Measurements from ENCODE around the gene VAV2. TPM values are rescaled to one million over a fixed set of nuclear protein-coding genes. Genes with fewer than 3 reads are reported as not detected.
"Not testable (repeated sequence)": the region's sequence is repeated elsewhere in the genome, so short reads cannot be mapped to it uniquely, and the experiment has no call there.

Gene VAV2
- total RNA-seq, 1 experiment from 2014 or later = 28.0 TPM

- H3K36me3 ChIP-seq = peaks cover 81% of the 10 kb centered on the region
These were observed 220.3 kb downstream of the VAV2 start for GRCh38 chr9:133771486-133772482.

DNA sequence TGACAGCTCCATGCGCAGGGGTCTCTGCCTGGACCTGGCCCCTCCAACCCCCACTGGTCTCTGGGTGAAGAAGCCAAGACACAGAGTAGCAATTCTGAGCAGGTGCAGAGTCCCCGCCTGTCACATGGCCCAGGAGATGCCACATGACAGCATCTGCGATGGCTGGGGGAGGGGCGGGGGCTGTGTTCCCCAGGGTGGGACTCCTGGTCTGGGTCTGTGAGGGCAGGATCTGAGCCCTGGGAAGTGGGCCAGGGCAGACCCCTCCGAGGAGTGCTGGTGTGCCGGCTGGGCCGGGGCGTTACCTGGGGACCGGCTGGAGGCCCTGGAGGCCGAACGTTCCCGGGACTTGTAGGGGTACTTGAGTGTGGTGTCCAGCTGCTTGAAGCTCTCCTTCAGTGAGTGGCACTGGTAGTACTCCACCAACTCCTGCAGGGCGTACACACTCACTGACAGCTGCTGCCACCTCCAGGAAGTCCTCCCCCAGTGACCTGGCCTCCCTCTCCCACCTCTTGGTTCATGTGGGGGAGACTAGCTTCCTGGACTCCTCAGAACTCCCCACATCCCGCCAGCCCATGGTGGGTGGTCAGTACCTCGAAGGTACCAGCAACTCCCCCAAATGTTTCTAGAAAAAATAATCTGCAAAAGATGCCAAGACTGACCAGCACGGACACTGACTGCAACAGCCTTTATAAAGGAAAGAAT is 221.9 kb downstream of the VAV2 start:
- peaks cover 78% of the 10 kb centered on the region for H3K36me3 ChIP-seq
- H3K27ac ChIP-seq = no peak overlapping the region
- DNase-seq = peak in 1 of 2 experiments; percentile 6
- no peaks in the 10 kb centered on the region for H3K4me1 ChIP-seq
- H3K4me3 ChIP-seq = no peak overlapping the region
- H3K27me3 ChIP-seq = no peaks in the 10 kb centered on the region
- H3K9me3 ChIP-seq (replicated peaks) = peaks cover 19% of the 10 kb centered on the region

More at GRCh38 chr9:133771486-133772482, 220.3 kb downstream of the VAV2 start:
- Histone ChIP-seq H3K4me3 (no peak overlapping the region), H3K27me3 (no peaks in the 10 kb centered on the region), H3K27ac (no peak overlapping the region), H3K4me1 (no peaks in the 10 kb centered on the region), H3K9me3 (replicated peaks) (peaks cover 18% of the 10 kb centered on the region)
- no peak for DNase-seq

- Histone ChIP-seq H3K27me3 (no peaks in the 10 kb centered on the region), H3K9me3 (replicated peaks) (peaks cover 17% of the 10 kb centered on the region), H3K36me3 (peaks cover 76% of the 10 kb centered on the region), H3K27ac (no peak overlapping the region), H3K4me3 (no peak overlapping the region), H3K4me1 (no peaks in the 10 kb centered on the region)
- DNase-seq = peak in 1 of 2 experiments; percentile 3
These were observed 222.5 kb downstream of the VAV2 start for GRCh38 chr9:133769511-133770075.

DNA sequence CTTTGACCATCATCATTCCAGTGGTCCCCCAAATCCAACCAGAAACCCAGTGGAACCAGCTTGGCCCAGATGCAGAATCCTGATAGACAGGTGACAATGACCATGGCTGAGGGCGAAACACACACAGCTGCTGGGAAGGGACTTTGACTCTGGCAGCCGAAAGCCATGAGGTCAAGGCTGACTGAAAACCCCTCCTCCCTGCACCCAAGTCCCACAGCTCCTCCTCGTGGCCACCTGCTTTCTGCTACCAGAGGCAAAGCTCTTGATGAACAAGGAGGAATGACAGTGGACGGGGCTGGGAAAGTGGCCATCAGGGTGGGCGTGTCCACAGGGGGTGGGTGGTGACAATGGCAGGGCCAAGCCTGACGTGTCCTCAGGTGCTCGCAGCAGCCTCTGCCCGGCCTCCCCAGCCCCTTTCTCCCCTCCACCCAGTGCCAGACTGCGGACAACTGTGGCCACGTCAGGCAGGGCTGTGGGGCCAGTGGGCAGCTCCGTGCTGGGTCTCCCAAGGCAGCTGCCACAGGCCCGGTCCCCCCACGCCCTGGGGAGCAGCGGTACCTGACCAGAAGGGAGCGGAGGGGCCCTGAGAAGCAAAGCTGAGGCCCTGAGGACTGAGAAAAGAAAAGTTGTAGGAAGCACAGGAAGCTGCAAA is 223.1 kb downstream of the VAV2 start:
- Histone ChIP-seq H3K36me3 (peaks cover 70% of the 10 kb centered on the region), H3K9me3 (replicated peaks) (peaks cover 11% of the 10 kb centered on the region), H3K4me1 (no peaks in the 10 kb centered on the region), H3K27ac (no peak overlapping the region), H3K4me3 (no peak overlapping the region), H3K27me3 (no peaks in the 10 kb centered on the region)
- peak in 1 of 2 experiments; percentile 12 for DNase-seq

GRCh38 chr9:133768371-133768858 is 223.7 kb downstream of the VAV2 start:
- no peaks in the 10 kb centered on the region for H3K4me1 ChIP-seq
- H3K27ac ChIP-seq = no peak overlapping the region
- no peaks in the 10 kb centered on the region for H3K27me3 ChIP-seq
- H3K4me3 ChIP-seq = no peak overlapping the region
- H3K36me3 ChIP-seq = peaks cover 68% of the 10 kb centered on the region
- peak in 1 of 2 experiments; percentile 2 for DNase-seq
- peaks cover 6% of the 10 kb centered on the region for H3K9me3 ChIP-seq (replicated peaks)

DNA sequence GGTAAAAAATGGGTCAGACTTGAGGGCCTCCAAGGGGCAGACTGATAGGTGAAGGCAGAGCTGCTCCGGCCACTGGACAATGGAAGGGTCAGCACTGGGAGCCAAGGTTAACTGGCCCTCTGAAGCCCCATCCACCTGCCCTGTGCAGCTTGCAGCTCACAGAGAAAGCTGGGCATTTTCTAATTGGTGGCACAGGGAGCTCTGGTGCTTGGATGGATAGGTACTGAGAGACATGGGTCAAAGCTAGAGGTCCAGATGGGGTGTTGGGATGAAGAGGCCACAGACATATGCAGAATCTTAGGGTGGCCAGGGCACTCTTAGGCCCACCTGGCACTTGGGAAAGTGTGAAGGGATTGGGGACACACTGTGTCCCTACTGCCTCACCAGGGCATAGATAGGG is 224.5 kb downstream of the VAV2 start:
- Histone ChIP-seq H3K9me3 (replicated peaks) (peaks cover 6% of the 10 kb centered on the region), H3K27ac (no peak overlapping the region), H3K27me3 (no peaks in the 10 kb centered on the region), H3K4me3 (no peak overlapping the region), H3K4me1 (no peaks in the 10 kb centered on the region), H3K36me3 (peaks cover 69% of the 10 kb centered on the region)
- DNase-seq = no peak

DNA sequence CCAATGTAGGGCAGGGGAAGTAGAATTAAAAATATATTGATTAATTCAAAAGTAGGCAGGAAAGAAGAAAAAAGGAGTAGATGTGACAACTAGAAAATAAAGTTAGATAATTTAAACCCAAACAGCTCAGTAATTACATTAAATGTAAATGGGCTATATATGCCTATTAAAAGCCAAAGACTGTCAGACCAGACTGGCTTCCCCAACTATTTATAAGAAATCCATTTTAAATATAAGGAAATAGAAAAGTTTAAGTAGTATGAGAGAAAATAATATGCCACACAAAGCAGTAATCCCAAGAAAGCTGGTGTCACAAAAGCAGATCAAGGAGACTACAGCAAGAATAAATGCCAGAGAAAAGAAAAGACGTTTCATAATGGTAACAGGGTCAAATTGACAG is 225.1 kb downstream of the VAV2 start:
- H3K36me3 ChIP-seq = peaks cover 67% of the 10 kb centered on the region

GRCh38 chr9:133766234-133766633 is 225.9 kb downstream of the VAV2 start:
- peaks cover 62% of the 10 kb centered on the region for H3K36me3 ChIP-seq
- not testable (repeated sequence) for H3K27me3 ChIP-seq; DNase-seq; H3K4me1 ChIP-seq; H3K27ac ChIP-seq; H3K9me3 ChIP-seq (replicated peaks); H3K4me3 ChIP-seq

More for the DNA sequence above, 225.1 kb downstream of the VAV2 start:
- Histone ChIP-seq H3K27me3 (no peaks in the 10 kb centered on the region), H3K9me3 (replicated peaks) (peaks cover 6% of the 10 kb centered on the region), H3K27ac (no peak overlapping the region), H3K4me3 (no peak overlapping the region), H3K4me1 (no peaks in the 10 kb centered on the region)
- DNase-seq = no peak

GRCh38 chr9:133763272-133764183 is 228.6 kb downstream of the VAV2 start:
- Histone ChIP-seq H3K27me3 (no peaks in the 10 kb centered on the region), H3K27ac (no peak overlapping the region), H3K4me1 (no peaks in the 10 kb centered on the region), H3K36me3 (peaks cover 43% of the 10 kb centered on the region), H3K9me3 (replicated peaks) (peaks cover 6% of the 10 kb centered on the region), H3K4me3 (no peak overlapping the region)
- peak in 1 of 2 experiments; percentile 2 for DNase-seq

- Histone ChIP-seq H3K4me3 (no peak overlapping the region), H3K27ac (no peak overlapping the region), H3K36me3 (peaks cover 34% of the 10 kb centered on the region), H3K27me3 (no peaks in the 10 kb centered on the region), H3K4me1 (no peaks in the 10 kb centered on the region), H3K9me3 (replicated peaks) (peaks cover 6% of the 10 kb centered on the region)
- DNase-seq = peak in 1 of 2 experiments; percentile 2
These were observed 229.4 kb downstream of the VAV2 start for GRCh38 chr9:133762488-133763271.

GRCh38 chr9:133761641-133762248 is 230.4 kb downstream of the VAV2 start:
- peaks cover under 1% of the 10 kb centered on the region for H3K9me3 ChIP-seq (replicated peaks)
- H3K4me3 ChIP-seq = no peak overlapping the region
- no peak overlapping the region for H3K27ac ChIP-seq
- H3K4me1 ChIP-seq = no peaks in the 10 kb centered on the region
- H3K36me3 ChIP-seq = peaks cover 25% of the 10 kb centered on the region
- no peak for DNase-seq
- no peaks in the 10 kb centered on the region for H3K27me3 ChIP-seq

DNA sequence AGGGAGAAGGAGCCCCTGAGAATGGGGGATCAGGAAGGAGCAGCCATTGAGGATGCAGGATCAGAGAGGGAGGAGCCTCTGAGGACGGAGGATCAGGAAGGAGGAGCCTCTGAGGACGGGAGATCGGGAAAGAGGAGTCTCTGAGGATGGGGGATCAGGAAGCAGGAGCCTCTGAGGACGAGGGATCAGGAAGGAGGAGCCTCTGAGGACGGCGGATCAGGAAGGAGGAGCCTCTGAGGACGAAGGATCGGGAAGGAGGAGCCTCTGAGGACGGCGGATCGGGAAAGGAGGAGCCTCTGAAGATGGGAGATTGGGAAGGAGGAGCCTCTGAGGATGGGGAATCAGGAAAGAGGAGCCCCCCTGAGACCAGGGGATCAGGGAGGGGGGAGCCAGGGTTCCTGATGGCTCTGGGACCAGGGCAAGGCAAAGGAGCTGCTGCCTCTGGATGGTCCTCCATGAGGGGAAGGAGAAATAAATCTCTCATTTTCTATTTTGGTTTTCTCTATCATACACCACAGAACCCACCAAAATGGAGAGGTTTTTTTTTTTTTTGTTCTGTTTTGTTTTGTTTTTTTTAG is 231.3 kb downstream of the VAV2 start:
- no peaks in the 10 kb centered on the region for H3K9me3 ChIP-seq (replicated peaks)
- H3K27ac ChIP-seq = no peak overlapping the region
- H3K27me3 ChIP-seq = no peaks in the 10 kb centered on the region
- DNase-seq = no peak
- H3K36me3 ChIP-seq = peaks cover 19% of the 10 kb centered on the region; the same call in 1 of the 2 replicates
- H3K4me3 ChIP-seq = no peak overlapping the region
- H3K4me1 ChIP-seq = no peaks in the 10 kb centered on the region

All from SJCRH30 (cell line).